GM21619 (cell line): ENCODE measurements around the gene AP3D1.

Experiments
- ATAC-seq: cut with Tn5 transposase; IDR thresholded peaks from one replicate; pipeline ENCODE4 v1.9.1; 2021; ENCODE audit not compliant: unreplicated experiment

AP3D1 gene

GRCh38 chr19:2070436-2070827, 80.9 kb downstream of the AP3D1 start:
- ATAC-seq = no peak

- no peak for ATAC-seq
Observed at GRCh38 chr19:2064788-2065524, 86.4 kb downstream of the AP3D1 start.

- no peak for ATAC-seq
Observed at GRCh38 chr19:2064395-2064787, 87.0 kb downstream of the AP3D1 start.

GRCh38 chr19:2063824-2064223, 87.5 kb downstream of the AP3D1 start:
- ATAC-seq = no peak

- ATAC-seq = no peak
Observed at GRCh38 chr19:2062770-2063169, 88.6 kb downstream of the AP3D1 start.

GRCh38 chr19:2062389-2062729, 89.0 kb downstream of the AP3D1 start:
- peak; percentile 4 for ATAC-seq

GRCh38 chr19:2061495-2062388, 89.6 kb downstream of the AP3D1 start:
- ATAC-seq = peak; percentile 75

- ATAC-seq = peak; percentile 21
Observed at GRCh38 chr19:2060884-2061494, 90.4 kb downstream of the AP3D1 start.

GRCh38 chr19:2059422-2060201, 91.8 kb downstream of the AP3D1 start:
- ATAC-seq = no peak

- no peak for ATAC-seq
Observed at GRCh38 chr19:2058570-2059421, 92.6 kb downstream of the AP3D1 start.

GRCh38 chr19:2057484-2058469, 93.6 kb downstream of the AP3D1 start:
- no peak for ATAC-seq

GRCh38 chr19:2056837-2057192, 94.6 kb downstream of the AP3D1 start:
- no peak for ATAC-seq

GRCh38 chr19:2055931-2056836, 95.2 kb downstream of the AP3D1 start:
- ATAC-seq = no peak

GRCh38 chr19:2054763-2055162, 96.6 kb downstream of the AP3D1 start:
- no peak for ATAC-seq

GRCh38 chr19:2053601-2054389, 97.6 kb downstream of the AP3D1 start:
- no peak for ATAC-seq

GRCh38 chr19:2051773-2052704, 99.3 kb downstream of the AP3D1 start:
- ATAC-seq = no peak
